Eye (tissue), 1 donor: ENCODE results near the gene TSHB.
A peak's percentile ranks its signal among the peaks of the same experiment; 100 is the strongest.
"Not testable (repeated sequence)": the region's sequence is repeated elsewhere in the genome, so short reads cannot be mapped to it uniquely, and the experiment has no call there.

ENCODE experiments used
- DNase-seq: peaks from one replicate; pipeline ENCODE4 v3.0.0-alpha.2; 2015

TSHB gene

DNA sequence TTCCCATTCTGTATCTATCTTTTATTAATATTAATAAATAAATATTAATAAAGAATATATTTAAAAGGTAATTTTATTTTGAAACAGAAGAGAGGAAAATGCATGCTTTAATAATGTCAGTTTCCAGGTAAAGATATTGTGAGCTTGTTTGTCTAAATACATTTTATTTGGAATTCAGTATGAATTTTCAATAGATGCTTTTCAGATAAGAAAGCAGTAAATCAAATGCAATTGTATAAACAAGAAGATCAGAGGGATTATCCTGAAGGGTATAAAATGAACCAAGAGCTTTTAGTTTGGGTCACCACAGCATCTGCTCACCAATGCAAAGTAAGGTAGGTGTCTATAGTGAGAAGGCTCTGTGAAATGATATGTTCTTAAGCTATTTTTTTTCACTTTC, at the start of gene TSHB:
TSS of gene TSHB (plus strand) at position 301 of the 400 bp plus-strand sequence. CDS start 3,537 bp downstream, outside the sequence.
- no peak for DNase-seq

DNA sequence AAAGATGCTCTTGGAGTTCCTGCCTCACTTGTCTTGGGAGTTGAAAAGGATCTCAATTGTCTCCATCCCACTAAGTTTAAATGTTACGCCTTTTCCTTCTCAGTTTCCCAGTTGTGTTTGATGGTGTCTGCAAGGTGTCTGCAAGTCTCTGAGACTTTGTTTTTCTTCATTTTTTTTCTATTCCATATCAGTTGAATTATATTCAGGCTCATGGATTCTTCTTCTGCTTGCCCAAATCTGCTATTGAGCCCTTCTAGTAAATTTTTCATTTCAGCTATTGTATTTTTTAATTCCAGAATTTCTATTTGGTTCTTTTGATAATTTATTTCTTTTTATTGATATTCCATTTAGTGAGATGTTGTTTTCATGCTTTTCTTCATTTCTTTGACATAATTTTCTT, 47.4 kb upstream of the TSHB start:
- no peak for DNase-seq

DNA sequence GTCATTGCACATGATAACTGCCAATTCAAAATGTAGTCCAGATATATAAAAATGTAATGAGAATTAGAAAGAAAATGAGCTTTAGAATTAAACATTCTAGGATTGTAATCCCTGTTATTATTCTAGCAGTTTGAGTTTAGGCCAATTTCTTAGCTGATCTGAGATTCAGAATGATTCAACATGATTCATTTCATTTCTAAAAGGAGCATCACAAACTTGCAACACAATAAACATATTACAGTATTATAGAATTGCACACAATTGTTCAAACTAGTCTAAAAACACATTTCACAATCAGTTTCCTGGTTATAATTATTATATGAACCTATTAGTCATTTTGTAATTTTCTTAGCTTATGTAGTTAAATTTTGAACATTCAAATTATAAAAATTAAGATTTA, 43.3 kb upstream of the TSHB start:
- no peak for DNase-seq

DNA sequence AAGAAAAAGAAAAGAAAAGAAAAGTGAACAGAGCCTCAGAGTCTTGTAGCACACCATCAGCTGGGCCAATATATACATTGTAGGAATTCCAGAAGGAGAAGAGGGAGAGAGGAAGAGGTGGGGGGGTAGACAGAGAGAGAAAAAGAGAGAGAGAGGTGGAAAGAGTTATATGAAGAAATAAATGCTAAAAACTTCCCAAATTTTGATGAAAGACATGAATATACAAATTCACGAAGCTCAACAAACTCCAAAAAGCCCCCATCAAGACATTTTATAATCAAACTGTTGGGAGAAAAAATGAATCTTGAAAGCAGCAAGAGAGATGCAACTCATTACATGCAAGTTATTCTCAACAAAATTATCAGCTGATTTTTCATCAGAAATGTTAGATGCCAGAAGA, 41.5 kb upstream of the TSHB start:
- DNase-seq: no peak

DNA sequence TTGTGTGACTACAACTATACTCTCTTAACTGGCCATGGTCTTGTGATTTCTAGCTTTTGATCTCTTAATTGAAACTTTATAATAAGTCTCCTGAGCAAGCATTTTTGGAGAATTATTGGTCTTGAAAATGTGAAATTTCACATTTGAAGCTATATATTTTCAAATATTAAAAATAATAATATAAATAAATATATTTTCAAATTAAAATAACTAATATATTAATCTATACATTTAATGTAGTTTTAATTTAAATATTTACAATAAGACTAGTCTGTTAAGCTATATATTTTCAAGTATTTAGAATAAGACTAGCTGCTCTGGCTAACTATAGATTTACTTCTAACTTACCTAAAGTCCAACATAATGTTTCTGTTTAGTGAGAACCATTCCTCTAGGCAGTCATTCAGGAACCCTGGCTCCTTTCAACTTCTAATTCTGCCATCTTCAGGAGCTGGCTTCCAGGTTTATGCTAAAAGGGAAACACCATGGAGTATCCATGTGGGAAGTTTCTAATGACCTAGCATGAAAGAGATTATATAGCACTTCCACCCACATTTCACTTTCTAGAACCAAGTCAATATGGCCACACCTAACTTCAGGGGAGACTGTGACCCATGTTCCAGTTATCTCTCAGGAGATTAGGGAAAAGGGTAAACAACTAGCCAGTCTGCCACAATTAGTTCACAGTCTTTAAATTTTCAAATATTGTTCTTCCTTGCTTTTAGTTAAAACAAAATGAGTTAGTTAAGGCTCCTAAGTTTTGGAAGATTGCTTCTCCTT, 31.9 kb upstream of the TSHB start:
- no peak for DNase-seq

DNA sequence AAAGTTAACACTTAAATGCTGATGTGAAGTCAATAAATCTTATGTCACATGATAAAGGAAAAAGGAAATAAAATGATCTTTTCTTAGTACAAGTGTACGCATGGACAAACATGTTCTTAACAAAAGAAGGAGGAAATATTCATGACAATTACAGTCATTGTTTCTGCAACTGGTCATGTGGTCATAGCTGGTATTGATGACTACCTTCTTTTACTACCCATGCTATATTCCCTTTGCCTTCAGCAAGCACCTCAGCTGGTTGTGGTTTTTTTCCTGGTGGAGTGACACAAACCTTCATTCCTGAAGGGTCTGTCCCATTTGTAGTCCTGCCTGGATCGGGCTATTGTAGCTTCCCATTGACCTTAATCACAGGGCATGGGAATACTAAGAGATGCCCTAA, 23.4 kb upstream of the TSHB start:
- no peak for DNase-seq

DNA sequence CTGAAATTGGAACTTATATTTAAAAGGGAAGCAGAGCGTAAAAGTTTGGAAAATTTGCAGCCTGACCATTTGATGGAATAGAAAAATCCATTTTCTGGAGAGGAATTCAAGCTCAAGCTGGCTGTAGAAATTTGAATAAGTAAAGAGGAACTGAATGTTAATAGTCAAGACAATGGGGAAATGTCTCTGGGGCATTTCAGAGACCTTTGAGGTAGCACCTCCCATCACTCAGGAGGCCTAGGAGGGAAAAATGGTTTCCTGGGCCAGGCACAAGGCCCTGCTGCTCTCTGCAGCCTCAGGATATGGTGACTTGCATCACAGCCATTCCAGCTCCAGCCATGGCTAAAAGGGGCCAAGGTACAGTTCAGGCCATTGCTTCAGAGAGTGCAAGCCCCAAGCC, 17.6 kb upstream of the TSHB start:
- DNase-seq: no peak

DNA sequence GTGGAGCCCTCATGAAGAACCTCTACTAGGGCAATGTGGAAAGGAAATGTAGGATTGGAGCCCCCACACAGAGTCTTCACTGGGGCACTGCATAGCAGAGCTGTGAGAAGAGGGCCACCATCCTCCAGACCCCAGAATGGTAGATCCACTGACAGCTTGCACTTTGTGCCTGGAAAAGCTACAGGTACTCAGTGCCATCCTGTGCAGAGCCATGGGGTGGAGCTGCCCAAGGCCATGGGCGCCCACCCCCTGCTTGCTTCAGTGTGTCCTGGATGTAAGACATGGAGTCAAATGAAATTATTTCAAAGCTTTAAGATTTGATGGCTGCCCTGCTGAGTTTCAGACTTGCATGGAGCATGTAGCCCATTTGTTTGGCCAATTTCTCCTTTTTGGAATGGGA, 17.2 kb upstream of the TSHB start:
- no peak for DNase-seq

DNA sequence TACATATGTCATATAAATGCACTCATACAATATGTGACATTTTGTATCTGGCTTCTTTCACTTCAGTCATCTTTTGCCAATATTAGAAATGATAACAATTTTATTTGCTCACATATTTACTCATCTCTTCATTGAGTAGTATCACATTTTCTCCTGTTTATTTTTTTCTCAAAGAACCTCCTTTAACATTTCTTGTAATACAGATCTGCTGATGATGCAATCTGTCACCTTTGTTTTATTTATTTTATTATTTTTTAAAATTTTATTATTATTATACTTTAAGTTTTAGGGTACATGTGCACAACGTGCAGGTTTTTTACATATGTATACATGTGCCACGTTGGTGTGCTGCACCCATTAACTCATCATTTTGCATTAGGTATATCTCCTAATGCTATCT, 15.8 kb upstream of the TSHB start:
- DNase-seq: no peak

DNA sequence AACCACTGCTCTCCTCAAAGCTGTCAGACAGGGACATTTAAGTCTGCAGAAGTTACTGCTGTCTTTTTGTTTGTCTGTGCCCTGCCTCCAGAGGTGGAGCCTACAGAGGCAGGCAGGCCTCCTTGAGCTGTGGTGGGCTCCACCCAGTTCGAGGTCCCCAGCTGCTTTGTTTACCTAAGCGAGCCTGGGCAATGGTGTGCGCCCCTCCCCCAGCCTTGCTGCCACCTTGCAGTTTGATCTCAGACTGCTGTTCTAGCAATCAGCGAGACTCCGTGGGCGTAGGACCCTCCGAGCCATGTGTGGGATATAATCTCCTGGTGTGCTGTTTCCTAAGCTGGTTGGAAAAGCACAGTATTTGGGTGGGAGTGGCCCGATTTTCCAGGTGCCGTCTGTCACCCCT, 10.1 kb upstream of the TSHB start:
- not testable (repeated sequence) for DNase-seq

DNA sequence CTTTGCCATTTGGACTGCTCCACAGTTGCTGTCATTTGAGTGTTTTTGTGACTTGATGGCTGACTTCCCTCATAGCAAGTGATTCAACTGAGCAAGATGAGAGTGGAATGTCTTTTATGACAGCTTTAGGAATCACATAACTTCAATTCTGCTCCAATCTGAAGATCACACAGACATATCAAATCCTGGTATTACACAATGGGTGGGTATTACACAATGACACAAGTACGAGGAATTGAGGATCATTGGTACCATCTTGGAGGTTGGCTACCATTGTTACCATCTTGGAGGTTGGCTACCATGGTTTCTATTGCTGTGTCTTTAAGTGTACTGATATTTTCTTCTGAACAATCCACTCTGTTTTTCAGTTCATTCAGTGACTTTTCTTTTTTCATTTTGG, 8.5 kb upstream of the TSHB start:
- DNase-seq: no peak

DNA sequence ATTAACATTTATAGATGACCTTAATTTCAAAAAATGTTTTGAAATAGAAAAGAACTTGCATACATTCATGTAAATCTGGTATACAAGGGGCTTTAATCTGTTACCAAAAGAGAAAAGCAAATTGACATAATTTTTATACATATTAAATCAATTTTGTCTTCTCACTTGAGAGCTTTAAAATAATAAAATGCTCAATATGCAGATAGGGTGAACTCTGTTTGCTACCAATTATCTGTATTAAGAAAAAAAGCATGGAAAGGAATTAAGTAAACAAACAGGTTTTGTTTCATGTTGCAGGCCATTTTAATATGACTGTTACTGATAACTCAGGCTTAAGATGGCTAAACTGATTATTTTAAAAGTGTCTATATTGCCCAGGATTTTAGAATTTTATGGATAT, 6.0 kb upstream of the TSHB start:
- no peak for DNase-seq

DNA sequence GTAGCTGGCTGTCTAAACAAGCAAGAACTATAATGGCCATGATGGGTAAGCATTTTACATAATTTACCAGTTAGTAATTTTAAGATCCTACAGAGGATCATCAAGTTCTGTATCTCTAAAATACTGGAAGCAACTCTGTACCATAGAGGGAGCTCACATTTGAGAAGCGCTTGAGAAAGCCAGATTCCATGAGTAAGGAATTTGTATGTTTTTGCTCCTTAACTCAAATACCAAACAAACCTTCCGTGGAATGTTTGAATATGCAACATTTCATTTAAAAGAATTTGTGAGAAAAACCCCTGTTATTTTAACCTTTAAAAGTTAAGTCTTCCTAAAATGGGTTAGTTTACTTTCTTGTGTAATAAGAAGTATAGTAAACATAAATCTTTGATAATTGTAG, 2.0 kb downstream of the TSHB start:
- no peak for DNase-seq

DNA sequence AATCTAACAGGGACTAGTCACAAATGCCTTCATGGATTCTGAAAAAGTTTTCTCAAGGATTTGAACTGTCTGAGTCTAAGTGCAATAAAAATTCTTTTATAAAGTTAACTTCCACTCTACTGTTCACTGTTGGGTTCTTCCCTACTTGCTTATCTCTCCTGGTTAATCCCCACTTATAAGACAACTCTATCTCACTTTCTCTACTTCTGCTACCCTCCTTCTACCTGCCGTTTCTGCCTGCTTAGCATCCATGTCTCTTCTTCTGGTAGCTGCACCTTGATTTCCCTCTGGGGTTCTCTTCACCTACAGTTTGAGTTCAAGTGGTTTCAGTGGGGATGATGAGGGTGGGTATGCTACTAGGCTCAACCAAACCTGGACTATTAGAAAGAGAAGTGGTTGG, 6.0 kb downstream of the TSHB start:
- no peak for DNase-seq

DNA sequence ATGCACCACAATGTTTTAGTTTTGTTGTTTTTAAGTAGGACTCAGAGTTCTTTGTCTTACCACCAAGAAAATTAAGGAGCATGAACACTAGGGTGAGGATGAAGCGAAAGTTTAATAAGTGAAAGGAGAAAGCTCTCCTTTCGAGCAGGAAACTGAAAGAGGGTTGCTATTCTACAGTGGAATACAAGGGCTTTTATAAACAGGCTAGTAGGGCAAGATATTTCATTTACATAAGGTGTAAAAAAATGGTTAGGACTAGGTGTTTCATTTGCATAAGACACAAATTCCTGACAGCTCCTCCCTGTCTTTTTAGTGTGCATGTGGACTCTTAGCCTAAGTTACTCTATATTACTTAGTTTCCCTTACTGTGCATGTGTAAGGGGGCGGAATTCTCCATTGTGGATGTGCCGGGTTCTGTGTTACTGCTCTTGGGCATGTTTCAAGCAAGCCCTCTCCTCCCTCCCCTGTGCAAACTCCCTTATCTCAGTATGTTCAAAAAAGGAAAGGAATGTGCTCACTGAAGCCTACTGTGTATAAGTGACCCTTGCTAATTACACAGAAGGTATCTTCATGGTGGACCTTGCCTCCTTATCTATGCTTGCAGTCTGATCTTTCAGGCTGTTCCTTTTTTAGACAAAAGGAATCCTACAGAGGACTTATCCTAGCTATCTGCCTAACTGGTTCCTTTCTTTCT, 7.3 kb downstream of the TSHB start:
- DNase-seq: no peak

DNA sequence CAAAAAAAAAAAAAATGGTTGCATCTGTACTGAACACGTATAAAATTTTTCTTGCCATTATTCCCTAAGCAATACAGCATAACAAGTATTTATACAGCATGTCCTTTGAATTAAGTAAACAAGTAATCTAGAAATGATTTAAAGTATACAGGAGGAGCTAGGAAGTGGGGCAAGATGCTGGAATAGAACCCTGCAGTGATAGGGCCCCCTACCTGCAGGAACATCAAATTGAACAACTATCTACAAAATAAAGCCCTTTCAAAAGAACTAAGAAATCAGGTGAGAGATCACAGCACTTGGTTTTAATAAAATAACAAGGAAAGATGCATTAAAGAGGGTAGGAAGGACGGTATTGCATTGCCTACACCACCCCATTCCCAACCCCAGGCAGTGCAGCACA, 10.9 kb downstream of the TSHB start:
- no peak for DNase-seq

DNA sequence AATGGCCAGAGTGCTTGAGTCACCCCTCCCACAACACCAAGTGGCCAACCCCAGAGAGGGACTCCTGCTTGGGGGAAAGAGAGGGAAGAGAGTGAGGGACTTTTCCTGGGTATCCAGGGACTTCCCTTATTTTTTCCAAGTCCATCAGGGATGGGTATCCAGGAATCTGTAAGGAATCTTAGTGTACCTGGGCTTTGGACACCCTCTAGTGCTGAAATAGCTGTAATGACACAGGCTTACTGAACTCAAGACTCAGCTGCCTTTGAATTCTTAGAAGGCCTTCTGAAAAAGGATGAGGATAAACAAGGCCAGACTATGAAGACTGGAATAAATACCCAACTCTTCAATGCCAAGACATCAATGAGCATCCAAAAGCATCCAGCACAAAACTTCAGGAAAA, 12.0 kb downstream of the TSHB start:
- no peak for DNase-seq

DNA sequence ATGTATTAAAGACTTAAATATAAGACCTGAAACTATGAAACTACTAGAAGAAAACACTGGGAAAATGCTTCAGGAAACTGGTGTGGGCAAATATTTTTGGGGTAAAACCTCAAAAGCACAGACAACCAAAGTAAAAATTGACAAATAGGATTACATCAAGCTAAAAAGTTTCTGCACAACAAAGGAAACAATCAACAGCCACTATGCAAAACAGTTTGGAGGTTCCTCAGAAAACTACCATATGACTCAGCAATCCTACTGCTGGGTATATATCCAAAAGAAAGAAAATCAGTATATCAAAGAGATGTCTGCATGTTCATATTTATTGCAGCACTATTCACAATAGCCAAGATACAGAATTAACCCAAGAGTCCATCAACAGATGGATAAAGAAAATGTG, 17.1 kb downstream of the TSHB start:
- DNase-seq: no peak

DNA sequence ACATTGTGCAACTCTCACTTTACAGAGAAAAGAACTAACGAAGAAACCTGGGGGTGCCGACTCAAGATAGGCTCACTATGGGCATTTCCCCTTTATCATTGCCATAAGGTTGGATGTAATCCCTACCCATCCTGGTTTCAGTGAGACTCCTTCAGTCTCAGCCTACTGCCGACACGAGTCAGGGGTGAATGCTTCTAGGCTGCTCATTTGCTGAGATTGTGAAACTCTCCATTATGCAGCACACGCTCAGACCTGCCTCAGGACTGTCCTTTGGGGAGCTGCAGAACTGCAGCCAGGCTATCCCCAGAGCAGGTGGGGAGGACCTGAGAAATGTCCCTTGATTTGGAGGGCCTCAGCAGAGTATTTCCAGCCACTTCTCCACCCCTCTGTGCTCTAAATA, 22.2 kb downstream of the TSHB start:
- no peak for DNase-seq

DNA sequence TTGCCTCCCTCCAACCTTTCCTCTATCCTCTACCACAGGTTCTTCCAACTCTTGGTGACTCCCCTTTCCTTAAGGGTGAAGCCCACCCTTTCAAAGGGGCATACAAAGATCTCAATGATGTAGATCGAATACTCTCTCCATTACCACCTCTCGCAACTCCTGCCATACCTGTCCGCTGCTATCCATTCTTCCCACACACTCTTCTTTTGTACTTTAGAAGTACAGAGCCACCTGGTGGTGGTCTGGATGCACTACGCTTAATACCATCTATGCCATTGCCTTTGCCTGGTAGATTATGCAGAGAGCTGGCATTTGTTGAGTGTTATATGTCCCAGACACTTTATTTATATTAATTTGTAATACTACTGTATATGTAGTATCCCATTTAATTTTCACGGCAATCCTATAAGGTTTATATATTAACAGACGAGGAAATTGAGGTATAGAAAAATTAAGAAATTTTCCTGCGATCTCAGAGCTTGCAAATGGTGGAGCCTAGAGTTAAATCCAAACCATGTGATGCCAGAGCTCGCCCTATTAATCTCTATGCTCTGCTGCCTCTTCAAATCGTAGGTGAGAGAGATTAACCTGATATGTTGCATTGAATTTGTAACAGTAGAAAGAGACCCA, 22.9 kb downstream of the TSHB start:
- peak; percentile 74 for DNase-seq

DNA sequence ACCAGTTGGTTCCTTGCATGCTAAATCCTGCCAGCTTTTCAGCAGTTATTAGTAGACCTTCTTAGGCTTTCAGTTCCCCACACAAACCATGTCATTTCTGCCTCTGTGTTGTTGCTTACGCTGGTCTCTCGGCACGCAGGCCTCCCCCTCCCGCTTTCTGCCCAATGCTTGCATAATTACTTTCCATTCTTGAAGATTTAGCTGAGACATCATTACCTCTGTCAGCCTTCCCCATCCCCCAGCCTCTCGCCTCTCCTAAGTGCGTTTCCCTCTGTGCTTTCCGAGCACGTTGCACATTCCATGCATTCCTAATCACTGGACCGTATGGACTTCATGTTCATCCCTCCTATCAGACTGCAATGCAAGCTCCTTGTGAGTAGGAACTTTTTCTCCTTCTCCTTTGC, 26.8 kb downstream of the TSHB start:
- DNase-seq: peak; percentile 92

DNA sequence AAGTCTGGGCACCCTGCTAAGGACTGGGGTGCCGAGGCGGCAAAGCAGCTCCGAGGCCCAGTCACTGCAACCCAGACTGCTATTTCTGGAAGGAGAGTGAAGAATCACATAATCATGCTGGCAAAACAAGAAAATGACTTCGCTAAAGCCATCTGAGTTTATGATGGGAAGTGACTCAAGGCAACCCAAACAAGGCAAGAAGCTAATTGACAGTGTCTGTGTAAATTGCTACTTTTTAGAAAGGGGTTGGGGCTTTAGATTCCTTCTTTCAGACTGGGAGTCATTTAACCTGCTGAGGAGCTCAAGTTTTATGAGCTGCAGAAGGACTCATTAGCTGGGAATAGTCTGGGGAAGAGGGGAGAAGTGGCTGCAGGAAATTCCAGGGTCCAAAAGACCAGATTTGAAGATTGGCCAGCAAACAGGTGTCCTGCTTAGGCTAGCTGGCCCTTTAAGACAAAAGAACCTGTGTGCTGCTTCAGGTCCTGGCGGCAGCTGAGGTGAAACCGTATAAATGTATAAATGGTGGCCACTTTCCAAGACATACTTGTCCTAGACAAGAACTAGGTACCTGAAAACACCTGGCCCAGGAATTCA, 28.1 kb downstream of the TSHB start:
- no peak for DNase-seq

DNA sequence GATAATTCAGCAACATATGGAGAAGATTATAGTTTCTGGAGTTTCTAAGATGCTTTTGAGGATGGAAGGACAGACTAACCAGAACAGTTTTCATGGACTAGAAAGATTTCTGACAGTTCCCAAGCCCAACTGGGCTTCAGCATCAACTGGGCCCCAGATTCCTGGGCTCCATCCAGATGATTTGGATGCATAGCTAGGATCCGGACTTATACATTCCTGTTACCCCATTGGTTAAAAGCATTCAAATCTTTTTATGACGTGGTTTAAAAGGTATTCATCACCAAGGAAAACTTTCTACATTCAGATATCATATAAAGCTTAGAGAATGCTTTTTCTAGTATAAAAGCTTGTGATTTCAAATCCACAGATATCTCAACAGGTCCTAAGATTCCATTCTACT, 29.7 kb downstream of the TSHB start:
- DNase-seq: no peak

DNA sequence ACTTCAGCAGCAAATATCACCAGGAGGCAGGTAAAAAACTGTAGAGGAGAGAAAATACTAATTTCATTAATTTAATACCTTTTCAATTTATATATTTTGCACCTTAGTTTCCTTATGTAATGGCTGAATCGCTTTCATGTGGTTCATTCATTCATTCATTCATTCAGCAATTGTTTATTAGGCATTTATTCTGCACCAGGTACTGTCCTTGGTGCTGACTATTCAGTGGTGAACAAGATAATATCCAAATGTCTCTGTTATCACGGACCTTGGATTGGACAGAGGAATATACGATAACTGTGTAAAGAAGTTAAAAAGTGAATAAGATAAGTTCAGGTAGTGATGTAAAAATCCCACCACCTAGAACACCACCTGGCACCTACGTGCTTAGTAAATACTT, 30.9 kb downstream of the TSHB start:
- no peak for DNase-seq
